MCF 10A (cell line): Measurements from ENCODE around the gene AK9. TPM values are rescaled to one million over a fixed set of nuclear protein-coding genes. Genes with fewer than 3 reads are reported as not detected.

Experiments
- BruUV-seq: library from RNA; stranded (reverse); fragments of 400-500 nt; replicated peaks from 2 replicates; lab custom pipeline; 2021; lab: Mats Ljungman, UMichigan
- CTCF ChIA-PET: fragments of 300-600 bp; sonication (Branson Sonifier 250); formaldehyde crosslinking; extraction: SDS; loops from one replicate; lab custom pipeline; 2021; ENCODE audit warnings: antibody characterized with exemption, inconsistent platforms; lab: Yijun Ruan, JAX
- POLR2A ChIA-PET: fragments of 300-600, 350-650 bp; sonication (Branson Sonifier 250); formaldehyde crosslinking; extraction: SDS; loops from one replicate; lab custom pipeline; 2020; ENCODE audit warnings: antibody characterized with exemption, inconsistent platforms; lab: Yijun Ruan, JAX
- DNase-seq: peaks from one replicate; pipeline ENCODE4 v3.0.0-alpha.2; 2018; ENCODE audit not compliant: unreplicated experiment
- H3K27ac Mint-ChIP-seq: one replicate; pipeline ENCODE4 v1.8.0; 2022; ENCODE audit warnings: mild to moderate bottlenecking, low read depth, mixed read lengths; ENCODE audit not compliant: unreplicated experiment
- H3K27me3 Mint-ChIP-seq: one replicate; pipeline ENCODE4 v1.8.0; 2022; ENCODE audit warnings: mixed read lengths; ENCODE audit not compliant: insufficient read depth, unreplicated experiment
- H3K36me3 Mint-ChIP-seq: one replicate; pipeline ENCODE4 v1.8.0; 2022; ENCODE audit warnings: mild to moderate bottlenecking, moderate library complexity, mixed read lengths; ENCODE audit not compliant: insufficient read depth, unreplicated experiment
- H3K4me1 Mint-ChIP-seq: one replicate; pipeline ENCODE4 v1.8.0; 2022; ENCODE audit warnings: mixed read lengths; ENCODE audit not compliant: insufficient read depth, unreplicated experiment
- H3K4me3 Mint-ChIP-seq: one replicate; pipeline ENCODE4 v1.8.0; 2022; ENCODE audit warnings: mild to moderate bottlenecking, moderate library complexity, mixed read lengths; ENCODE audit not compliant: unreplicated experiment
- H3K9me3 Mint-ChIP-seq: one replicate; pipeline ENCODE4 v1.8.0; 2022; ENCODE audit warnings: mixed read lengths; ENCODE audit not compliant: unreplicated experiment
- CTCF ChIP-seq: fragments of 200-600 bp; IDR thresholded peaks from one replicate; pipeline ENCODE4 v1.8.0; 2022; ENCODE audit warnings: antibody characterized with exemption, mild to moderate bottlenecking; ENCODE audit not compliant: unreplicated experiment
- intact Hi-C: fragments of 100-400 bp; cut with micrococcal nuclease; formaldehyde crosslinking; loops from 2 replicates; pipeline ENCODE4 v1.14.1; 2022
- total RNA-seq: library from RNA; stranded (reverse); gene quantifications from 2 replicates; pipeline ENCODE4 v1.2.3, GENCODE V29; 2022

AK9 gene
- total RNA-seq, 1 experiment from 2014 or later = 4.7 TPM

DNA sequence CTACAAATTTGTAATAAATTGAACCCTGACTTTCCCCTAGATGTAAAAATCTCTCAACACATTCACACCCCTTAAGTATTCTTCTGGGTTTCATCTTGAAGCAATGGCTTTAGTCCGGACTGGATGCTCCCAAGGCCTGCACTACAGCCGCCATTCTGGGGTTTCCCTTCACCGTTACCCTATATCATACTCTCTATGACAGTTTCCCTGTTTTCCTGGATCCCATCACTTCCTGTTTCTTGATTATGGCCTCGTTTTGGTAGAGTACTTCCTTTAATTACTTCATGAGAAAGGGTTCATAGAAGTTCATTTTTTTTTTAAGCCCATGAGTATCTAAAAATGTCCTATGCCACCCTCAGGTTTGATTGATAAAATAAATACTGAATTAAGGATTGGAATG, 11.8 kb upstream of the AK9 start:
- no peaks in the 10 kb centered on the region for H3K36me3 Mint-ChIP-seq
- H3K4me3 Mint-ChIP-seq = no peak overlapping the region
- ChIA-PET POLR2A (interaction anchor here (0.6 kb wide), 2 partner anchors 298 to 357 kb away, joined by 3 read pairs; no protein-coding TSS in a partner anchor), CTCF (interaction anchor here (0.7 to 15.3 kb wide), 6 partner anchors 16 to 688 kb away, joined by 3 to 337 read pairs (median 14); no protein-coding TSS in a partner anchor)
- no peak overlapping the region for H3K27ac Mint-ChIP-seq
- TF ChIP-seq CTCF = no peak
- H3K9me3 Mint-ChIP-seq = no peaks in the 10 kb centered on the region
- intact Hi-C loops = loop anchor here (10.0 kb wide), 1 partner anchor 518 kb away; no protein-coding TSS in a partner anchor
- H3K27me3 Mint-ChIP-seq = no peaks in the 10 kb centered on the region
- peaks cover 5% of the 10 kb centered on the region for H3K4me1 Mint-ChIP-seq
- no peak for DNase-seq
- no TSS peak for BruUV-seq

- Mint-ChIP-seq H3K27ac (no peak overlapping the region), H3K27me3 (no peaks in the 10 kb centered on the region), H3K4me3 (no peak overlapping the region), H3K4me1 (peaks cover 5% of the 10 kb centered on the region), H3K9me3 (no peaks in the 10 kb centered on the region), H3K36me3 (no peaks in the 10 kb centered on the region)
- no peak for TF ChIP-seq CTCF
- ChIA-PET CTCF (interaction anchor here (0.6 to 15.3 kb wide), 8 partner anchors 10 to 690 kb away, joined by 3 to 337 read pairs (median 4); partner anchors contain the start of genes AK9 and FIG4), POLR2A (interaction anchor here (1.2 kb wide), 1 partner anchor 11 kb away, joined by 4 read pairs; the partner anchor contains the start of genes AK9 and FIG4)
- DNase-seq = no peak
- no TSS peak for BruUV-seq
- intact Hi-C loops = loop anchor here (10.0 kb wide), 1 partner anchor 517 kb away; no protein-coding TSS in a partner anchor
Observed at GRCh38 chr6:109701774-109702173, 10.8 kb upstream of the AK9 start.

DNA sequence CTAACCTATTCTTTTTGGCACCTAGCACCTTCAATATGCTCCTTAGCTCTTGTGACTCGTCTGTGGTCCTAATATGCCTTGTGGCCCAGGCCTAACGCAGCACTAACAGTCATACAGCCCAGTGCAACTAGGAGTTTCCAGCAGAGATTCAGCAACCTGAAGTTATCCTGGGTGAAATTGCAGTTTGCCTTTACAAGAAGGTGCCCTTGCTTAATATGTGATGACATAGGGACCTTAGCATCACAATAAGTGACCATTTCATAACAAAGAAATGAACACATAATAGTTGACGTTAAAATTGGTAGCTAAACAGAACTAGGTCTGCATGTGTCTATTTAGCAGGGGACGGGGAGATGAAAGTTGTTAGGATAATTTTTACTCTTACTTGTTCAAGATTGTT, 10.2 kb upstream of the AK9 start:
- no TSS peak for BruUV-seq
- intact Hi-C loops = loop anchor here (10.0 kb wide), 1 partner anchor 516 kb away; no protein-coding TSS in a partner anchor
- DNase-seq = no peak
- H3K36me3 Mint-ChIP-seq = no peaks in the 10 kb centered on the region
- no peak overlapping the region for H3K27ac Mint-ChIP-seq
- no peak overlapping the region for H3K4me3 Mint-ChIP-seq
- TF ChIP-seq CTCF = no peak
- H3K27me3 Mint-ChIP-seq = no peaks in the 10 kb centered on the region
- H3K9me3 Mint-ChIP-seq = no peaks in the 10 kb centered on the region
- H3K4me1 Mint-ChIP-seq = peaks cover 5% of the 10 kb centered on the region
- ChIA-PET CTCF (interaction anchor here (0.5 to 15.3 kb wide), 10 partner anchors 9 to 691 kb away, joined by 3 to 337 read pairs (median 4); partner anchors contain the start of genes AK9 and FIG4), POLR2A (interaction anchor here (1.2 kb wide), 1 partner anchor 11 kb away, joined by 4 read pairs; the partner anchor contains the start of genes AK9 and FIG4)

- intact Hi-C loops = no loop called here
Observed at GRCh38 chr6:109696355-109696754, 5.4 kb upstream of the AK9 start.

More at GRCh38 chr6:109696355-109696754, 5.4 kb upstream of the AK9 start:
- TF ChIP-seq CTCF = no peak
- no peak overlapping the region for H3K27ac Mint-ChIP-seq
- no peaks in the 10 kb centered on the region for H3K36me3 Mint-ChIP-seq
- DNase-seq = no peak
- no TSS peak for BruUV-seq
- POLR2A ChIA-PET = interaction anchor here (1.3 kb wide), 1 partner anchor 344 kb away, joined by 4 read pairs; no protein-coding TSS in a partner anchor
- no peaks in the 10 kb centered on the region for H3K27me3 Mint-ChIP-seq
- CTCF ChIA-PET = interaction anchor here (0.6 to 15.3 kb wide), 9 partner anchors 9 to 1629 kb away, joined by 3 to 337 read pairs (median 4); no protein-coding TSS in a partner anchor
- H3K4me1 Mint-ChIP-seq = no peaks in the 10 kb centered on the region
- no peaks in the 10 kb centered on the region for H3K9me3 Mint-ChIP-seq
- H3K4me3 Mint-ChIP-seq = no peak overlapping the region
